ENCODE data around the gene AGAP9. TPM values are rescaled to one million over a fixed set of nuclear protein-coding genes. Genes with fewer than 3 reads are reported as not detected.
"Not testable (repeated sequence)": the region's sequence is repeated elsewhere in the genome, so short reads cannot be mapped to it uniquely, and the experiment has no call there.

AGAP9 gene
- total RNA-seq, 4 donors from 2014 or later: 0.94 to 8.8 (median 3.3) TPM

- peak overlapping the region; percentile 81 to 92 (median 87) for H3K27ac ChIP-seq
- DNase-seq; H3K36me3 ChIP-seq; H3K4me1 ChIP-seq; H3K27me3 ChIP-seq; H3K9me3 ChIP-seq; intact Hi-C loops (cut with DNase I): not testable (repeated sequence)
- WGBS, 2 donors: 73% methylated on average over 6 of the region's 17 CpGs; no CpG with 5 or more reads in 1 of the 2 donors
- H3K4me3 ChIP-seq: peak overlapping the region; percentile 43 to 84 (median 68)
Measured at GRCh38 chr10:47553860-47554247, 30.4 kb upstream of the AGAP9 start.

- H3K9me3 ChIP-seq; H3K27me3 ChIP-seq; H3K4me1 ChIP-seq; intact Hi-C loops (cut with DNase I): not testable (repeated sequence)
- H3K27ac ChIP-seq: peak overlapping the region; percentile 82 to 92 (median 91)
- DNase-seq: peak; percentile 7
- peaks cover 0 to 11% (median 0%) of the 10 kb centered on the region in 3 donors for H3K36me3 ChIP-seq
- peak overlapping the region; percentile 43 to 84 (median 68) for H3K4me3 ChIP-seq
- 0% methylated on average over 3 of the region's 60 CpGs; no CpG with 5 or more reads in 1 of the 2 donors for WGBS, 2 donors
- TF ChIP-seq POLR2A (IDR thresholded peaks at IDR 0.05) (peak in 2 of 4 donors; percentile 48 to 55), CTCF (IDR thresholded peaks at IDR 0.05) (peak in 2 of 6 experiments; percentile 5)
Measured at GRCh38 chr10:47553214-47553859, 29.9 kb upstream of the AGAP9 start.

GRCh38 chr10:47552719-47553118, 29.3 kb upstream of the AGAP9 start:
- peak overlapping the region; percentile 43 to 84 (median 68) for H3K4me3 ChIP-seq
- H3K27me3 ChIP-seq; DNase-seq; H3K9me3 ChIP-seq; H3K4me1 ChIP-seq; intact Hi-C loops (cut with DNase I): not testable (repeated sequence)
- peaks cover 0 to 11% (median 0%) of the 10 kb centered on the region in 3 donors for H3K36me3 ChIP-seq
- TF ChIP-seq CTCF (IDR thresholded peaks at IDR 0.05): peak in 2 of 6 experiments; percentile 6 to 50
- 10 to 15% methylated on average over 7 of the region's 7 CpGs for WGBS, 2 donors
- peak overlapping the region; percentile 82 to 92 (median 91) for H3K27ac ChIP-seq

GRCh38 chr10:47547286-47547685, 23.8 kb upstream of the AGAP9 start:
- H3K4me3 ChIP-seq; H3K27me3 ChIP-seq; H3K4me1 ChIP-seq; H3K27ac ChIP-seq; DNase-seq; intact Hi-C loops (cut with DNase I); H3K9me3 ChIP-seq: not testable (repeated sequence)
- H3K36me3 ChIP-seq: peaks cover 0 to 15% (median 0%) of the 10 kb centered on the region in 3 donors
- 71% methylated on average over 1 of the region's 3 CpGs; no CpG with 5 or more reads in 1 of the 2 donors for WGBS, 2 donors

- H3K27ac ChIP-seq; intact Hi-C loops (cut with DNase I); H3K9me3 ChIP-seq; DNase-seq; H3K4me1 ChIP-seq; H3K27me3 ChIP-seq; H3K4me3 ChIP-seq; H3K36me3 ChIP-seq: not testable (repeated sequence)
- 82 to 100% methylated on average over 1 to 2 of the region's 3 CpGs for WGBS, 2 donors
Measured at GRCh38 chr10:47536430-47536829, 13.0 kb upstream of the AGAP9 start.

- H3K36me3 ChIP-seq; H3K27me3 ChIP-seq; DNase-seq; H3K27ac ChIP-seq; H3K4me1 ChIP-seq; H3K9me3 ChIP-seq; H3K4me3 ChIP-seq; intact Hi-C loops (cut with DNase I): not testable (repeated sequence)
- no CpG with 5 or more reads among the region's 9 CpGs for WGBS, 2 donors
Measured at GRCh38 chr10:47502313-47502712, 21.1 kb downstream of the AGAP9 start.

- H3K27ac ChIP-seq; intact Hi-C loops (cut with DNase I); H3K36me3 ChIP-seq; H3K27me3 ChIP-seq; DNase-seq; H3K4me3 ChIP-seq; H3K9me3 ChIP-seq; H3K4me1 ChIP-seq: not testable (repeated sequence)
- no CpG with 5 or more reads among the region's 6 CpGs for WGBS, 2 donors
Measured at GRCh38 chr10:47494226-47494625, 29.2 kb downstream of the AGAP9 start.

- H3K9me3 ChIP-seq; H3K27me3 ChIP-seq; H3K36me3 ChIP-seq; DNase-seq; H3K4me3 ChIP-seq; H3K4me1 ChIP-seq; intact Hi-C loops (cut with DNase I): not testable (repeated sequence)
- no CpG with 5 or more reads among the region's 9 CpGs for WGBS, 2 donors
- peak within 1 kb of the TSS in 1 of 4 donors; percentile 50 for H3K27ac ChIP-seq
Measured at GRCh38 chr10:47491600-47491999, 31.8 kb downstream of the AGAP9 start, which contains the start of gene FAM25G. FAM25G (minus strand) TSS chr10:47491700; CDS start chr10:47491674, 26 bp downstream.

GRCh38 chr10:47489630-47490029, 33.8 kb downstream of the AGAP9 start:
- no CpG with 5 or more reads among the region's 7 CpGs for WGBS, 2 donors
- intact Hi-C loops (cut with DNase I); H3K36me3 ChIP-seq; H3K27ac ChIP-seq; H3K4me1 ChIP-seq; DNase-seq; H3K27me3 ChIP-seq; H3K4me3 ChIP-seq; H3K9me3 ChIP-seq: not testable (repeated sequence)

- H3K27me3 ChIP-seq; H3K27ac ChIP-seq; H3K4me3 ChIP-seq; H3K9me3 ChIP-seq; H3K4me1 ChIP-seq; DNase-seq; H3K36me3 ChIP-seq; intact Hi-C loops (cut with DNase I): not testable (repeated sequence)
- 50% methylated on average over 1 of the region's 4 CpGs; no CpG with 5 or more reads in 1 of the 2 donors for WGBS, 2 donors
Measured at GRCh38 chr10:47485943-47486342, 37.5 kb downstream of the AGAP9 start.

- DNase-seq; H3K4me1 ChIP-seq; H3K27me3 ChIP-seq; intact Hi-C loops (cut with DNase I); H3K4me3 ChIP-seq; H3K9me3 ChIP-seq; H3K27ac ChIP-seq; H3K36me3 ChIP-seq: not testable (repeated sequence)
- WGBS, 2 donors: 100% methylated on average over 1 of the region's 11 CpGs
Measured at GRCh38 chr10:47484786-47485185, 38.7 kb downstream of the AGAP9 start.

Data from esophagus squamous epithelium (tissue), 5 donors.